ENCODE data around the gene LIPK.

DNA sequence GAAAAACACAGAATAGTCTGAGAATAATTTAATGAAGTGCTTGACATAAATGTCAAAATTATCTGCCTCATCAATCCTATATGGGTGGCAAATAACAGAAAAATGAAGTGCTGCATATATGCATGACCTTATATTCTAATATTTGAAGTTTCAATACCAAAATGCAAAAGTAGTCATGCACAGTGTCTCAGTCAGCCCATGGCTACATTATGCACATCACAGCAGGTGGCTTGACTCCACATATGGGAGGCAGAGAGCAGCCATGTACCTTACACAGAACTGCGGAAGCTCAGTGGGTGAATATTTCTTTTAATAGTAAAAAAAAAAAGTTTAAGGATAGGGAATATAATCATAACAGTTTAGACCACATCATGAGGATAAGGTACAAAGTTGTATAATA is 36.4 kb downstream of the LIPK start:
- TF ChIP-seq, protein P1, sequence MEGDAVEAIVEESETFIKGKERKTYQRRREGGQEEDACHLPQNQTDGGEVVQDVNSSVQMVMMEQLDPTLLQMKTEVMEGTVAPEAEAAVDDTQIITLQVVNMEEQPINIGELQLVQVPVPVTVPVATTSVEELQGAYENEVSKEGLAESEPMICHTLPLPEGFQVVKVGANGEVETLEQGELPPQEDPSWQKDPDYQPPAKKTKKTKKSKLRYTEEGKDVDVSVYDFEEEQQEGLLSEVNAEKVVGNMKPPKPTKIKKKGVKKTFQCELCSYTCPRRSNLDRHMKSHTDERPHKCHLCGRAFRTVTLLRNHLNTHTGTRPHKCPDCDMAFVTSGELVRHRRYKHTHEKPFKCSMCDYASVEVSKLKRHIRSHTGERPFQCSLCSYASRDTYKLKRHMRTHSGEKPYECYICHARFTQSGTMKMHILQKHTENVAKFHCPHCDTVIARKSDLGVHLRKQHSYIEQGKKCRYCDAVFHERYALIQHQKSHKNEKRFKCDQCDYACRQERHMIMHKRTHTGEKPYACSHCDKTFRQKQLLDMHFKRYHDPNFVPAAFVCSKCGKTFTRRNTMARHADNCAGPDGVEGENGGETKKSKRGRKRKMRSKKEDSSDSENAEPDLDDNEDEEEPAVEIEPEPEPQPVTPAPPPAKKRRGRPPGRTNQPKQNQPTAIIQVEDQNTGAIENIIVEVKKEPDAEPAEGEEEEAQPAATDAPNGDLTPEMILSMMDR (IDR thresholded peaks at IDR 0.05; ENCODE audit: low read depth, low read length) = no peak
- TF ChIP-seq POLR2A (IDR thresholded peaks at IDR 0.05; ENCODE audit: extremely low read depth, insufficient read length) = no peak
- TF ChIP-seq, protein P2, sequence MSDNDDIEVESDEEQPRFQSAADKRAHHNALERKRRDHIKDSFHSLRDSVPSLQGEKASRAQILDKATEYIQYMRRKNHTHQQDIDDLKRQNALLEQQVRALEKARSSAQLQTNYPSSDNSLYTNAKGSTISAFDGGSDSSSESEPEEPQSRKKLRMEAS (IDR thresholded peaks at IDR 0.05; ENCODE audit: low read depth, low read length) = no peak

Measured in NB4 (cell line).